ENCODE measurements around the gene MCMBP.

DNA sequence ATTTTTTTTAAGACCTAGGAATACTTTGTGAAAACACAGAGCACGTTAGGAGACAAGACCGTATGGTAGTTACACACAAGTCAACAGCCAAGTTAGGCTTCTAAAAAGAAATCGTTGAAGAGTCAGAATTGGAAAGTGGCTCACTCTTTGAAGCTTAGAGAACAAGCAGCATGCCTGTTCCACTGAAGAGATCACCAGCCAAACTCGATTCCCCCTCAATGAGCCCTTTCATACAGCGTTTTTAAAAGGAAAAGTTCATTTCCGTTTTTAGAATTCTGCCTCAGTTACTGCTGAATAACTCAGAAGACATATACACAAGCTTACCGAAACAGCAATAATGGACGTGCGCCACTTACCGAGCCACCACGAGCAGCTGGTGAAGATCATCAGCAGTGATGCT lies 41.0 kb downstream of the MCMBP start:
- TF ChIP-seq CTCF (conservative IDR thresholded peaks at IDR 0.05; ENCODE audit: low read length) (no peak), EZH2phosphoT487 (IDR thresholded peaks at IDR 0.05; ENCODE audit: borderline replicate concordance, low read depth, low read length) (no peak)
